HG03520 (cell line): ENCODE measurements around the gene LUC7L.

Source experiments
- ATAC-seq: cut with Tn5 transposase; IDR thresholded peaks from one replicate; pipeline ENCODE4 v1.9.1; 2021; ENCODE audit warnings: mild to moderate bottlenecking, moderate library complexity; ENCODE audit not compliant: unreplicated experiment

Gene LUC7L

DNA sequence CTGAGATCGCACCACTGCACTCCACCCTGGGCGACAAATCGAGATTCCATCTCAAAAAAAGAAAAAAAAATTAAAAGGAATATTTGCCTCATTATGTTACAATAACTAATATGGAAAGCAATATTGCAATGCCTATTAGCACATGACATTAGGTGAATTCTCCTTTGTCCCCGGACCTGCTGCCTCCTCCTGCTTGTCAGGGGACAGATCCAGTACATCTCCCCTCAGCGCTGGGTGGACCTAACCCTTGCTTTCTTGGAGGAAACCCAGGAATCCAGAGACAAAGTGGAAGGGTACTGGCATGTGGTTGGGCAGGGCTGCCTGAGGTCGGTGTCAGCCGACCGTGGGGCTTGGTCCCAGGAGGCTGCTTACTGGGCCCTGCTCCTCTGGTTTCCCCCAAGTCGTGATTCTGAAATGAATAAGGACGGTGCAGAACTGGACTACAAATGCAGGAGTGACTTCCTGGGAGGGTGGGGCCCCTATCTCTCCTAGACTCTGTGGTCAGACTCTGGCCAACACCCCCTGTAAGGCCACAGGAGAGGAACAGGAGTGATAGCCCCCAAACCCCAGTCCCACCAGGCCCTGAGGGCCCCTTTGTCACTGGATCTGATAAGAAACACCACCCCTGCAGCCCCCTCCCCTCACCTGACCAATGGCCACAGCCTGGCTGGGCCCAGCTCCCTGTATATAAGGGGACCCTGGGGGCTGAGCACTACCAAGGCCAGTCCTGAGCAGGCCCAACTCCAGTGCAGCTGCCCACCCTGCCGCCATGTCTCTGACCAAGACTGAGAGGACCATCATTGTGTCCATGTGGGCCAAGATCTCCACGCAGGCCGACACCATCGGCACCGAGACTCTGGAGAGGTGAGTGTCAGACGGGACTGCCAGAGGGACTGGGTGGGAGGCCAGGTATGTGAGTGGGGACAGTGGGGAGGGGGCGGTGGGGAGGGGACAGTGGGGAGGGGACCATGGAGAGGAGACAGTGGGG lies 76.8 kb downstream of the LUC7L start, which contains the start of gene HBZ:
Gene HBZ (plus strand): TSS at position 504 of the 988 bp plus-strand sequence. CDS start 266 bp downstream, at position 770.
- ATAC-seq = no peak

DNA sequence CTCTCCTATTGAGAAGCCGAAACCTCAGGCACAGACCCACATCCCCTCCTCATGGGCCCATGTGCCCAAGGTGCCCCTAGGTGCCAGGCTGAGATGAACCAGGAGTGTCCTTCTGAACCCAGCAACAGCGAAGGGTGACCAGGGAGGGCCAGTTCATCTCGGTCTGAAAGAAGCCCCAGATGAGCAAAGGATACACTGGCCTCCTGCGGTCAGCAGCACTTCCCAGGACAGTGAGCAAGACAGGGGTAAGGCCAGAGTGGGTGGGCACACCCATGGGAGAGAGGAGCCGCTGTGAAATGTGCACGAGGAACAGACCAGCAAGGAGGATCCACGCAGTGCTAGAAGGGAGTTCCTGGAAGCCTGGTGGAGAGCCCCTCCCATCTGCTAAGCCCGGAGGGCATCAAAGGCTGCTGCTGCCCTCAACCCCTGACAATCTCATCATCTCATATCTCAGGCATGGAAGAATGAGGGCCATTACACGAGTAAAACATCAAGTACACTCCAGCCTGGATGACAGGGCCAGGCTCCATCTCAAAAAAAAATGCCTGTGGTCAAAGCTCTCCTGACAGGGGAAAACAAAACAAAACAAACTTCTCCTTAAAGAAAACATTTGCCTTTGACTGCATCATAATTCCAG lies 80.1 kb downstream of the LUC7L start:
- no peak for ATAC-seq

DNA sequence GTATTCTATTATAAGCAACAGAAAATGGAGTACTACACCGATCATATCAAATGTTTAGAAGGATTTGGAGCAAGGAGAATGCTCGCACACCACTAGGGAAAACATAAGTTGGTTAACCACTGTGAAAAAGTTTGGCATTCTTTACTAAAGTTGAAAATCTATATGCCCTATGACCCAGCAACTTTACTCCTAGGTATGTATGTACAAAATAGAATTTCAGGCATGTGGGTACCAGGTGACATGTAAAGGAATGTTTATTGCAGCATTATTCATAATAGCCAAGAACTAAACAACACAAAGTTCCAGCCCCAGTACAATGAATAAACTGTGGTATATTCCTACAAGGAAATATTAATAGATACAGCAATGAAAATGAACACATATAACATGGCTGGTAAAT lies 82.6 kb downstream of the LUC7L start:
- no peak for ATAC-seq

- ATAC-seq = no peak
Measured at GRCh38 chr16:144797-145252, 84.4 kb downstream of the LUC7L start.

- no peak for ATAC-seq
Measured at GRCh38 chr16:143456-143855, 85.8 kb downstream of the LUC7L start.

GRCh38 chr16:143047-143446 lies 86.2 kb downstream of the LUC7L start:
- no peak for ATAC-seq

- no peak for ATAC-seq
Measured at GRCh38 chr16:142405-142967, 86.8 kb downstream of the LUC7L start.

GRCh38 chr16:140175-140857 lies 88.9 kb downstream of the LUC7L start:
- no peak for ATAC-seq
